OCI-LY7 (cell line): ENCODE data around the gene CARD8.

Source experiments
- EZH2phosphoT487 ChIP-seq: fragments of 200-600 bp; sonication (generic); IDR thresholded peaks from 2 replicates; pipeline ENCODE4 v1.6.1; 2018; ENCODE audit warnings: low read depth, borderline replicate concordance, mild to moderate bottlenecking, mixed run types, antibody characterized with exemption, low read length, moderate library complexity, mixed read lengths
- TF ChIP-seq, protein P1 (sequence below): fragments of 200-600 bp; sonication (generic); conservative IDR thresholded peaks from 2 replicates; pipeline ENCODE4 v1.5.1; 2014; ENCODE audit warnings: mild to moderate bottlenecking, antibody characterized with exemption, low read length, moderate library complexity, mixed read lengths

DNA sequence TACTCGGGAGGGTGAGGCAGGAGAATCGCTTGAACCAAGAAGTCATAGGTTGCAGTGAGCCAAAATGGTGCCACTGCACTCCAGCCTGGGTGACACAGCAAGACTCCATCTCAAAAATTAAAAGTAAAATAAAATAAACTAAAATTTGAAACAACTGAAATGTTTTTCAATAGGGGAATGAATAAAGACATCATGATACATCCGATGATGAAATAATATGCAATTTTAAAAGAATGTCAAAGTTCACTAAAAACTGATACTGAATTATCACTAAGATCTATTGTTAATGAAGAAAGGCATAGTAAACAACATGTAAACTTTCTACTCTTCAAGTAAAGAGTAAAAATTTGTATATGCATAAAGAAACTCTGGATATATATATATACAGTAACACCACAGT lies 8.5 kb downstream of the CARD8 start:
- TF ChIP-seq, protein P1, sequence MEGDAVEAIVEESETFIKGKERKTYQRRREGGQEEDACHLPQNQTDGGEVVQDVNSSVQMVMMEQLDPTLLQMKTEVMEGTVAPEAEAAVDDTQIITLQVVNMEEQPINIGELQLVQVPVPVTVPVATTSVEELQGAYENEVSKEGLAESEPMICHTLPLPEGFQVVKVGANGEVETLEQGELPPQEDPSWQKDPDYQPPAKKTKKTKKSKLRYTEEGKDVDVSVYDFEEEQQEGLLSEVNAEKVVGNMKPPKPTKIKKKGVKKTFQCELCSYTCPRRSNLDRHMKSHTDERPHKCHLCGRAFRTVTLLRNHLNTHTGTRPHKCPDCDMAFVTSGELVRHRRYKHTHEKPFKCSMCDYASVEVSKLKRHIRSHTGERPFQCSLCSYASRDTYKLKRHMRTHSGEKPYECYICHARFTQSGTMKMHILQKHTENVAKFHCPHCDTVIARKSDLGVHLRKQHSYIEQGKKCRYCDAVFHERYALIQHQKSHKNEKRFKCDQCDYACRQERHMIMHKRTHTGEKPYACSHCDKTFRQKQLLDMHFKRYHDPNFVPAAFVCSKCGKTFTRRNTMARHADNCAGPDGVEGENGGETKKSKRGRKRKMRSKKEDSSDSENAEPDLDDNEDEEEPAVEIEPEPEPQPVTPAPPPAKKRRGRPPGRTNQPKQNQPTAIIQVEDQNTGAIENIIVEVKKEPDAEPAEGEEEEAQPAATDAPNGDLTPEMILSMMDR, result no peak
- no peak for TF ChIP-seq EZH2phosphoT487
